Esophagus squamous epithelium (tissue), 4 donors: ENCODE data around the gene SLX9.

Experiments
- CTCF ChIP-seq, 6 experiments: fragments of 450-650 bp in 4 of 6; fragments of 200-600 bp in 2 of 6; sonication (generic) in 2 of 6; IDR thresholded peaks; one replicate each; pipeline ENCODE4 v1.5.1; 2016 to 2019; ENCODE audit warnings: antibody characterized with exemption in 6 of 6, mild to moderate bottlenecking in 4 of 6, moderate library complexity in 4 of 6
- POLR2A ChIP-seq, 4 donors: fragments of 450-650 bp; IDR thresholded peaks; one replicate each; pipeline ENCODE4 v1.6.1; 2017; ENCODE audit warnings: antibody characterized with exemption in 4 of 4, mild to moderate bottlenecking in 4 of 4, moderate library complexity in 3 of 4

- no peak for TF ChIP-seq POLR2A (IDR thresholded peaks at IDR 0.05)
- no peak for TF ChIP-seq CTCF (IDR thresholded peaks at IDR 0.05)
Measured at GRCh38 chr21:44918581-44919033, 21.2 kb upstream of the SLX9 start.
